ENCODE measurements around the gene RPRD1A.

The RPRD1A gene

GRCh38 chr18:36067055-36067957 lies at the start of gene RPRD1A:
TSS of gene RPRD1A (minus strand) at chr18:36067559. CDS start at chr18:36067404, 155 bp downstream.
- peak within 1 kb of the TSS; percentile 93 for H3K27ac ChIP-seq
- no peak for TF ChIP-seq CTCF (conservative IDR thresholded peaks at IDR 0.05)

GRCh38 chr18:36116771-36117170 lies 49.4 kb upstream of the RPRD1A start:
- peak overlapping the region; percentile 49 for H3K27ac ChIP-seq

- H3K27ac ChIP-seq, result peak overlapping the region; percentile 49
- TF ChIP-seq CTCF (conservative IDR thresholded peaks at IDR 0.05), result no peak
Measured at GRCh38 chr18:36114738-36115137, 47.4 kb upstream of the RPRD1A start.

GRCh38 chr18:36114251-36114650 lies 46.9 kb upstream of the RPRD1A start:
- no peak for TF ChIP-seq CTCF (conservative IDR thresholded peaks at IDR 0.05)

GRCh38 chr18:36112302-36112701 lies 44.9 kb upstream of the RPRD1A start:
- H3K27ac ChIP-seq, result peak overlapping the region; percentile 49
- TF ChIP-seq CTCF (conservative IDR thresholded peaks at IDR 0.05), result no peak

More at GRCh38 chr18:36114251-36114650, 46.9 kb upstream of the RPRD1A start:
- H3K27ac ChIP-seq, result peak overlapping the region; percentile 49

- no peak for TF ChIP-seq CTCF (conservative IDR thresholded peaks at IDR 0.05)
- peak overlapping the region; percentile 73 for H3K27ac ChIP-seq
Measured at GRCh38 chr18:36109737-36110136, 42.4 kb upstream of the RPRD1A start.

GRCh38 chr18:36108601-36109000 lies 41.2 kb upstream of the RPRD1A start:
- TF ChIP-seq CTCF (conservative IDR thresholded peaks at IDR 0.05), result no peak
- peak overlapping the region; percentile 73 for H3K27ac ChIP-seq

- H3K27ac ChIP-seq, result peak overlapping the region; percentile 73
- no peak for TF ChIP-seq CTCF (conservative IDR thresholded peaks at IDR 0.05)
Measured at GRCh38 chr18:36108196-36108595, 40.8 kb upstream of the RPRD1A start.
